Suprapubic skin (tissue), 4 donors: ENCODE data around the gene BDP1. TPM values are rescaled to one million over a fixed set of nuclear protein-coding genes. Genes with fewer than 3 reads are reported as not detected.
"Not testable (repeated sequence)": the region's sequence is repeated elsewhere in the genome, so short reads cannot be mapped to it uniquely, and the experiment has no call there.

Source experiments
- DNase-seq, 2 donors: peaks; one replicate each; pipeline ENCODE4 v3.0.0-alpha.2; 2019; ENCODE audit warnings: low spot score in 2 of 2
- H3K27ac ChIP-seq: fragments of 200-600 bp; sonication (generic); one replicate; pipeline ENCODE4 v1.5.1; 2019
- H3K27me3 ChIP-seq: fragments of 200-600 bp; sonication (generic); one replicate; pipeline ENCODE4 v1.5.1; 2019
- H3K36me3 ChIP-seq: fragments of 200-600 bp; sonication (generic); one replicate; pipeline ENCODE4 v1.5.1; 2019
- H3K4me1 ChIP-seq: fragments of 200-600 bp; sonication (generic); one replicate; pipeline ENCODE4 v1.5.1; 2019
- H3K4me3 ChIP-seq: fragments of 200-600 bp; sonication (generic); one replicate; pipeline ENCODE4 v1.5.1; 2019; ENCODE audit warnings: mild to moderate bottlenecking
- H3K9me3 ChIP-seq: fragments of 200-600 bp; sonication (generic); one replicate; pipeline ENCODE4 v1.5.1; 2019
- EP300 ChIP-seq: sonication (generic); formaldehyde crosslinking; IDR thresholded peaks from one replicate; pipeline ENCODE4 v1.6.1; 2017; ENCODE audit warnings: antibody characterized with exemption
- POLR2A ChIP-seq, 2 donors: fragments of 450-650 bp; IDR thresholded peaks; one replicate each; pipeline ENCODE4 v1.6.1; 2017; ENCODE audit warnings: antibody characterized with exemption in 2 of 2, mild to moderate bottlenecking in 2 of 2, moderate library complexity in 2 of 2
- POLR2AphosphoS5 ChIP-seq, 3 donors: sonication (generic); formaldehyde crosslinking; IDR thresholded peaks; one replicate each; pipeline ENCODE4 v1.6.1; 2017; ENCODE audit warnings: antibody characterized with exemption in 3 of 3
- WGBS: methylation state at CpG from one replicate; pipeline ENCODE4 v1.1.5; 2018; 5-methylcytosine and 5-hydroxymethylcytosine counted together
- total RNA-seq, 4 donors: library from RNA; depleted of rRNA; stranded (reverse); fragments of >200 nt; gene quantifications; one replicate each; pipeline ENCODE4 v1.1.0, GENCODE V29; 2016
- TF ChIP-seq, protein P1 (sequence below), 2 donors: fragments of 200-600 bp in 1 of 2; fragments of 450-650 bp in 1 of 2; sonication (generic) in 1 of 2; IDR thresholded peaks; one replicate each; pipeline ENCODE4 v1.5.1; 2016 to 2019; ENCODE audit warnings: antibody characterized with exemption in 2 of 2, mild to moderate bottlenecking in 1 of 2, moderate library complexity in 1 of 2

The BDP1 gene, protein sequence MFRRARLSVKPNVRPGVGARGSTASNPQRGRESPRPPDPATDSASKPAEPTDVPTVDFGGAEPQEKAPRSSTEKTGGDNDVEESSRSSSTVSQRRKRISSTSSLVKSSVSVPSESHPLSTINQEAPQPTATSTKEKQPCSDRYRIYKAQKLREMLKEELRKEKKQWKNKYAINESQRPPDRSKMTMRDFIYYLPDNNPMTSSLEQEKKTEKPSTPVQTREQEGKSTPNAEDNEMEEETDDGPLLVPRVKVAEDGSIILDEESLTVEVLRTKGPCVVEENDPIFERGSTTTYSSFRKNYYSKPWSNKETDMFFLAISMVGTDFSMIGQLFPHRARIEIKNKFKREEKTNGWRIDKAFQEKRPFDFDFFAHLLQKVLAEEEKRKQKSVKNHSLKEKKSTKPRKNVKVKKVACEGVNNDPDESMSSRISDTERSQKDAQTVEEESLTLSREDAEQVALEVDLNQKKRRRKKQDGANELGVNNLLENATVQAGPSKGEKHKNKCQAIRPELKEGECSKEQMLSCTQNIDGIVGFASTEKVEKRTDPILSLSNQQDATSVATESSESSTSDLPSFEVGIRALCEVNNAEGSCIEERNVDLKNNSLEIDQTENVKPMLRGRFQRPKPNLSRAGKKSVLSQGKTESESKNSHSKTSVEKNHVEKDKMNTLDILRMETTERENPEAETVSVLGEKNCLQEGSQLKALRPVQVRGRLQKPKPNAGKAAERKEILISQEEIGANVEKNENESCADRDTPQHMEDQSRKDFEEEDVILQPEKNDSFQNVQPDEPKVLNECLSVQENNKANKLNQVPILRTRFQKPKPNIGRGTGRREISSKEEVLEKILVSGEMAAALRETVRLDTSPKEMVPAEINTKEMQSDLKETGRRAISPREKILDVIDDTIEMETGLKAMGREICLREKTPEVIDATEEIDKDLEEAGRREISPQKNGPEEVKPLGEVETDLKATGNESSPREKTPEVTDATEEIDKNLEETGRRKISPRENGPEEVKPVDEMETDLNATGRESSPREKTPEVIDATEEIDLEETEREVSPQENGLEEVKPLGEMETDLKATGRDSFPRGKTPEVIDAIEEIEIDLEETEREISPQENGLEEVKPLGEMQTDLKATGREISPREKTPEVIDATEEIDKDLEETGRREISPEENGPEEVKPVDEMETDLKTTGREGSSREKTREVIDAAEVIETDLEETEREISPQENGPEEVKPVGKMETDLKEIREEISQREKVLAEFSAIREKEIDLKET (N-terminal part only)
- 10 to 100 TPM; 19.3 to 48.4 (median 30.5) TPM for total RNA-seq

DNA sequence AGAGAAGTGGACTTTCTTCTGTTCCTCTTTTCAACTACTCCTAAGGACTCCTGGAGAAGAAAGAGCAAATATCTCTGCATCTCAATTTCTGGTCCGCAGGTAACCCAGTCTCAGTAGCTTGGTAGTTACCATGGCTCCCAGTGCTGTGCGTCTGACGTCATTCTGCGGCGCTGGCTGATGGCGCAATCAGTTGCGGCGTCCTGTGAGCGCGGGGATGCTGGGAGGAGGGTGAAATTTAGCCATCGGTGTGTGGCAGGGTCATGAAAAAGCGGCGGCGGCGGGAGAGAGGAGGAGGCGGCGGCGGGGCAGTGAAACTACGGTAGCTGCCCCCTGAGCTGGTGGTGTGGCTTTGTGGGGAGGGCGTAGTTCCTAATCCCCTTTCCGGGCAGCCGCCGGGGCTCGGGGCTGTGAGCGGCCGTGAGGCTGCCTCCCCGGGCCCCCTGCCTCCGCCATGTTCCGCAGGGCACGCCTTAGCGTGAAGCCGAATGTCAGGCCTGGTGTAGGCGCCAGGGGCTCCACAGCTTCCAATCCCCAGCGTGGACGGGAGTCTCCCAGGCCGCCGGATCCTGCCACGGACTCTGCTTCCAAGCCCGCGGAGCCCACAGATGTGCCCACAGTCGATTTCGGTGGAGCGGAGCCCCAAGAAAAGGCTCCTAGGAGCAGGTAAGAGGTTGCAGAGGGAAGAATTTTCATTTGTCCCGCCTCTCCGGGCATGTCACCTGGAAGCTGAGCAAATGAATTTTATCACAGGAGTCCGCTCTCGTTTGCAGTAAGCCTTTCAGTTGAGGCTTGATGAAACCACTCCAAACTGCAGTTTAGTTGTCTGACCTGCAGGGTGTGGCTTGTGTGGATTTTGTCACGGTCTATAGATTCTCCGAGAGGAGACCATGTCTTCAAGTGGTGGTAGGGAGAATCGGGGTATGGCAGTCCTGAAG lies at the start of gene BDP1:
TSS of gene BDP1 (plus strand) at position 225 of the 935 bp plus-strand sequence. CDS start at position 452, 227 bp downstream.
- DNase-seq = peak; percentile 96 to 97
- under 1% methylated on average over 32 of the region's 50 CpGs for WGBS
- TF ChIP-seq, protein P1, sequence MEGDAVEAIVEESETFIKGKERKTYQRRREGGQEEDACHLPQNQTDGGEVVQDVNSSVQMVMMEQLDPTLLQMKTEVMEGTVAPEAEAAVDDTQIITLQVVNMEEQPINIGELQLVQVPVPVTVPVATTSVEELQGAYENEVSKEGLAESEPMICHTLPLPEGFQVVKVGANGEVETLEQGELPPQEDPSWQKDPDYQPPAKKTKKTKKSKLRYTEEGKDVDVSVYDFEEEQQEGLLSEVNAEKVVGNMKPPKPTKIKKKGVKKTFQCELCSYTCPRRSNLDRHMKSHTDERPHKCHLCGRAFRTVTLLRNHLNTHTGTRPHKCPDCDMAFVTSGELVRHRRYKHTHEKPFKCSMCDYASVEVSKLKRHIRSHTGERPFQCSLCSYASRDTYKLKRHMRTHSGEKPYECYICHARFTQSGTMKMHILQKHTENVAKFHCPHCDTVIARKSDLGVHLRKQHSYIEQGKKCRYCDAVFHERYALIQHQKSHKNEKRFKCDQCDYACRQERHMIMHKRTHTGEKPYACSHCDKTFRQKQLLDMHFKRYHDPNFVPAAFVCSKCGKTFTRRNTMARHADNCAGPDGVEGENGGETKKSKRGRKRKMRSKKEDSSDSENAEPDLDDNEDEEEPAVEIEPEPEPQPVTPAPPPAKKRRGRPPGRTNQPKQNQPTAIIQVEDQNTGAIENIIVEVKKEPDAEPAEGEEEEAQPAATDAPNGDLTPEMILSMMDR (IDR thresholded peaks at IDR 0.05) = peak in 1 of 2 donors; percentile 5
- peak; percentile 23 to 79 (median 51) for TF ChIP-seq POLR2AphosphoS5 (IDR thresholded peaks at IDR 0.05)
- TF ChIP-seq EP300 = no peak
- peak in 1 of 2 donors; percentile 49 for TF ChIP-seq POLR2A (IDR thresholded peaks at IDR 0.05)
- H3K4me3 ChIP-seq = peak within 1 kb of the TSS; percentile 75
- peaks cover 12% of the 10 kb centered on the region for H3K27me3 ChIP-seq
- no peaks in the 10 kb centered on the region for H3K9me3 ChIP-seq
- peaks cover 23% of the 10 kb centered on the region for H3K4me1 ChIP-seq
- H3K27ac ChIP-seq = peak within 1 kb of the TSS; percentile 91
- H3K36me3 ChIP-seq = peaks cover 23% of the 10 kb centered on the region

DNA sequence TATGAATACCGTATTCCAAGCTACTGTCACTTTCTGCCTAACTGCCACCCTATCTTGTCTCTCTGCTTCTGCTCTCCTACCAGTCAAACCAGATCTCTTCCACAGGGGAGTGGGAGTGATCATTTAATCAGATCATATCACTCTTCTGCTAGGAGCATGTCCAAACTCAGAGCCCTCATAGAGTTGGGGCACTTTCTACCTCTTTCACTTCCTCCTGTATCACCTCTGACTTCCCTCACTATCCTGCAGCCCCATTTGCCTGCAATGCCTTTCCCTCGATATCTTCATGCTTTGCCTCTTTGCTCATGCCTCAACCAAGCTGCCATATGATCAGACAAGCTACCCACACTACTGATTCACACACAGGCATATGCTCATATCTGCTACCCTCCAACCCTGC lies 45.4 kb upstream of the BDP1 start:
- not testable (repeated sequence) for H3K27ac ChIP-seq, DNase-seq, H3K9me3 ChIP-seq, H3K27me3 ChIP-seq, H3K36me3 ChIP-seq, H3K4me3 ChIP-seq, H3K4me1 ChIP-seq
- 76% methylated on average over 2 of the region's 2 CpGs for WGBS

DNA sequence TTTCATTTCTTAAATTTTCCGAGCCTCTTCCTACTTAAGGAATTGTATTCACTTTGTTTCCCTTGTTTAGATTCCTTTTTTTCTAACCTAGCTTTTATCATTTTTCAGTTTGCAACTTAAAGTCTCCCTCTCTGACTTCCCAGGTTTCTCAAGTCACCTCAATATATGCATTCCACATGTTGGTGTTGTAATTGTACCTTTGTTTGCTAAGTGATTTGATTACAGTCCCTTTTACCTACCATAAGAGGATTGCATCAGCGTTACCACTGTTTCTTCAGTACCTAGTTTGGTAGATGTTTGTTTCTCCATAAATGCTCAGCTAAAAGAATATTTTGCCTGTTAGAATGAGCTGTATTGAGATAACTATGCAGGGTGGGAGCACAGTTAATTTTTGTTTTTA lies 39.8 kb upstream of the BDP1 start:
- WGBS = 79% methylated on average over 1 of the region's 2 CpGs
- not testable (repeated sequence) for DNase-seq, H3K4me3 ChIP-seq, H3K27me3 ChIP-seq, H3K9me3 ChIP-seq, H3K36me3 ChIP-seq, H3K27ac ChIP-seq, H3K4me1 ChIP-seq

DNA sequence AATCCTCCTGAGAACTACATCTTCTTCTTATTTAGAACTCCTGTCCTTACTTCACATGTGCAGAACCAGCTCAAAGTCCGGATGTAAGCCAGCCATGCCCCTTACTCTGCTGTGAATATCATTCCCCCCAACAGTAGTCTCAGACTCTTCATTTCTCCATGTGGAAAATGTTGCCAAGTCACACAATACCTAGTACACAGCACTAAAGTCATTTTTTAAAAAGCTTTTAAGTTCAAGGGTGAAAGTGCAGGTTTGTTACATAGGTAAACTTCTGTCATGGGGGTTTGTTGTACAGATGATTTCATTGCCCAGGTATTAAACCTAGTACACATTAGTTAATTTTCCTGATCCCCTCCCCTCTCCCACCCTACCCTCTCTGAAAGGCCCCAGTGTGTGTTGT lies 37.4 kb upstream of the BDP1 start:
- WGBS = 75% methylated on average over 1 of the region's 1 CpG
- H3K36me3 ChIP-seq, H3K27ac ChIP-seq: not testable (repeated sequence)

DNA sequence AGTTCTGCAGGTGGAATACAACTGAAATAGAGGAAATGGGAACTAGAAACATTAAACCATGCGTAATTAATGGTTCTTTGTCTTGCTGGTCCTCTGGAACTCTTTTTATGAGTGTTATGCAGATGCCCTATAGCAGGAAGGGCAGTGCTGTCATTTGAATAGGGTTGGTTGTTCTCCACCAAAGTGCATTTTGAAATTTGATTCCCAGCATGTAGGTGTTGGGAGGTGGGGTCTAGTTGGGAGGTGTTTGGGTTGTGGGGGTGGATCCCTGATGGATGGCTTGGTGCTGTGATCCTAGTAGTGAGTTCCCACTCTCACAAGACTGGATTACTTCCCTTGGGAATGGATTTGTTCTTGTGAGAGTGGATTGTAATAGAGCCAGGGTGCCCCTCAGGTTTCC lies 34.2 kb upstream of the BDP1 start:
- not testable (repeated sequence) for H3K27ac ChIP-seq, H3K27me3 ChIP-seq, H3K4me1 ChIP-seq, H3K9me3 ChIP-seq, H3K36me3 ChIP-seq, DNase-seq, H3K4me3 ChIP-seq
- WGBS = 27% methylated on average over 1 of the region's 1 CpG

More for the DNA sequence above, 37.4 kb upstream of the BDP1 start:
- H3K4me1 ChIP-seq, DNase-seq, H3K27me3 ChIP-seq, H3K4me3 ChIP-seq, H3K9me3 ChIP-seq: not testable (repeated sequence)

DNA sequence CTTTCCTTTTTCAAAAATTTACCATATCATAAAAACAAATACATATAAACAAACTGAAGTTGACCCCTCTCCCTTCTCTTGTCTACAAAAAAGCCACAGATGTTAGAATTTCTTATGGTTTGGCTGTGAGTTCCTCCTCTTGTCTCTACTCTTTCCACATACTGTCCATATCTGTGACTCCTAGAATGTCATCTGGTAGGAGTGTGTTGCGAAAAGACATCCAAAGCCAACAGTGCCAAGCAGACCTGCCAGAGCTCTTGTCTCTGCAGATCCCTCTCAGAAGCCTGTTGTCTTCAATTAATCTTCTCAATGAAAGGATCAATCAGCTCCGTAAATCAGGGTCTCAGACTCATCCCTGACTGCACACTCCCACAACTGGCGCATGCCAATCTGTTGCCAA lies 31.6 kb upstream of the BDP1 start:
- H3K9me3 ChIP-seq, H3K27me3 ChIP-seq, H3K4me1 ChIP-seq, H3K36me3 ChIP-seq, H3K4me3 ChIP-seq, H3K27ac ChIP-seq, DNase-seq: not testable (repeated sequence)
- 75% methylated on average over 3 of the region's 3 CpGs for WGBS

DNA sequence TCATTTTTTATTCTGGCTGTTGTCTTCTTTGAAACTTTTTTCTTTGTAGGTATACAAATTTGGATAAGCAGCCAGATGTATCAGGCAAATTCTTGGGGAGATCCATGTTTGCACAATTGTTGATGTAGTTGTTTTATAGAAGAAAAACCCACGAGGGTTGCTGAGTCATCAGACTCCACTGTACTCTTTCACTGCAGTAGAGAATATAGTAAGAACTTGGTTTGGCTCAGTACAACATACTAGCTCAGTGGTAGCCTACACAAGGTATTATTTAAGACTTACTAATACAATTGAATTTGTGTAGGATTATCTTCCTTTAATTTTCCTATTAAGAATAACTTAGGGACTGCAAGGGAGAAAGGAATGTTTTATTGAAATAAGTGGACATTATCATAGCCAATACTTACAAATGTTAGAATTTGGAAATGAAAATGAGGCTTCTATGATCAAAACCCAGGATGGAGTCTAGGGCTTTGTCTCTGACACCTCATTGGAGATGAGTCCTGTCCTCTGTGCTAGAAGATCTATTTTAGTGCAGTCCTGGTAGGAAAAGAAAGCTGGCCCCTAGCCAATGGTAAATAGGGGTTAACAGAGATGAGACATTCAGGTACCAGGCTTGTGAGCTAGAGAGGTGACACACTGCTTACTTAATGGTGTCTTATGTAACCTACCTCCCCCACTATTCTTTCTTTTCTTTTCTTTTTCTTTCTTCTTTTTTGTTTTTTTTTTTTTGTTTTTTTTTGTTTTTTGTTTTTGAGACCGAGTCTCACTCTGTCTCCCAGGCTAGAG lies 28.6 kb upstream of the BDP1 start:
- not testable (repeated sequence) for H3K4me1 ChIP-seq, H3K27me3 ChIP-seq, H3K27ac ChIP-seq, DNase-seq, H3K9me3 ChIP-seq, H3K4me3 ChIP-seq, H3K36me3 ChIP-seq
- 47% methylated on average over 2 of the region's 2 CpGs for WGBS

DNA sequence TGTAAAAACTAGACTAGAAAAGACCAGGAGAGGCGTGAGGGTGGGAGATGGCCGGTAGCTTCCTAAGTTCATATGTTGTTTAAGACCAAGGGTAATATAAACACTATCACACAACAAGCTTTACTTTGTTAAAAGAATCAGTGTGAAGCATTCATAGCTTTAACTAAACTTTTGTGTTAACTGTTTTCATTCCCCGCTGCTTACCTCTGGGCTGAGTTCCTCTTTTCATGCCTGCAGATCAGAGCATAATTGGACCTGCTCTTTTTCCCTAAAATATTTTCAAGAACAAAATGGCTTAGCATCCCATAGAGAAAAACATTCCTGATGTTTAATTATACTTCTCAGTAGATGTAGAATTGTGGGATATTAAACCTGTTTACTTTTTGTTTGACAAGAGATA lies 23.0 kb upstream of the BDP1 start:
- H3K27me3 ChIP-seq, H3K9me3 ChIP-seq, DNase-seq, H3K36me3 ChIP-seq, H3K27ac ChIP-seq, H3K4me3 ChIP-seq, H3K4me1 ChIP-seq: not testable (repeated sequence)
- 80% methylated on average over 3 of the region's 3 CpGs for WGBS

DNA sequence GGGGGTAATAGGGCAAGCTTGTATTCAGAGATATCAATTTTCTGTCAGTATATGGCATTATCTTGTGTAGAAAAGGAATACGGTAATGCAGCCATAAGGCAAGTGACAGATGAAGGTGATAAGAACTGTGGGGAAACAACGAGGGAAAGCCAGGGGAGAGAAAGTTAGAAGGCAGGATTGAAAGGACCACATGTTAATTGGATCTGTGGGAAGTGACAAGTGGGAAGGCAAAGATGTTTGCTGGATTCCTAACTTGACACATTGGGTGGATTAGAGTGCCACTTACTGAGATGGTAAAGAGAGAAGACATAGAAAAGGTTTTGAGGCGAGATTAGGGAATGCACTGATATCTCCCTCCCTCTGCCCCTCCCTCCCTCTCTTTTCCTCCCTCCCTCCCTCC lies 20.6 kb upstream of the BDP1 start:
- not testable (repeated sequence) for DNase-seq, H3K36me3 ChIP-seq, H3K27ac ChIP-seq, H3K4me1 ChIP-seq, H3K9me3 ChIP-seq, H3K4me3 ChIP-seq, H3K27me3 ChIP-seq
- 56% methylated on average over 3 of the region's 3 CpGs for WGBS

DNA sequence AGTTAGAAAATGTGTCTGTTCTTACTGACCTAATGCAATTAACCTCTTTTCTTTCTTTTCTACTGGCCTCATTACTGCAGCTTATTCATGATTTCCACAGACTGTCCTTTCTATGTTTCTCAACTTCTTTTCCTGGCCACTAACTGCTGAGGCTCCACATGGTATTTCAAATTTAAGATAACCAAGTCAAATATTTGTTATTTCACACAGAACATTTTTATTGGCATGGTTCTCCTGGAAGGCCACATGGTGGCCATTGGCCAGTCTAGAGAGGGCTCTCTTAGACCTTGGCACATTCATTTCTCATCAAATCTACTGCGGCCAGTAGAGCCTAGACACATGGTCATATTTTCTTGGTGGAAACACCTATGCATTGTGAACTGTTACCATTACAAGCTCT lies 13.9 kb upstream of the BDP1 start:
- not testable (repeated sequence) for H3K36me3 ChIP-seq, H3K4me1 ChIP-seq, H3K27ac ChIP-seq, H3K4me3 ChIP-seq, H3K9me3 ChIP-seq, DNase-seq
- H3K27me3 ChIP-seq = peaks cover 26% of the 10 kb centered on the region
- WGBS = 95% methylated on average over 1 of the region's 1 CpG
